HCT116 (cell line): ENCODE measurements around the gene CLPTM1L. TPM values are rescaled to one million over a fixed set of nuclear protein-coding genes. Genes with fewer than 3 reads are reported as not detected.

Experiments
- ATAC-seq: fragments of 200-7000 bp; cut with Tn5 transposase; 2 replicates; pipeline ENCODE4 v1.9.1; 2020; ENCODE audit warnings: mild to moderate bottlenecking, moderate library complexity
- BruUV-seq: library from RNA; stranded (reverse); fragments of 400-500 nt; replicated peaks from 2 replicates; lab custom pipeline; 2021; lab: Mats Ljungman, UMichigan
- CTCF ChIA-PET: fragments of 300-600 bp; sonication (Branson Sonifier 250); formaldehyde crosslinking; loops from one replicate; lab custom pipeline; 2021; ENCODE audit warnings: antibody characterized with exemption; lab: Charles Lee
- POLR2A ChIA-PET: fragments of 300-600, 350-600 bp; sonication (Branson Sonifier 250); formaldehyde crosslinking; loops from one replicate; lab custom pipeline; 2021; ENCODE audit warnings: antibody characterized with exemption; lab: Charles Lee
- RAD21 ChIA-PET, 2 experiments: fragments of 300-600 bp; sonication (Branson Sonifier 250); formaldehyde crosslinking; loops; one replicate each; lab custom pipeline; 2023; ENCODE audit warnings: low total read pairs in 2 of 2; ENCODE audit not compliant: uncharacterized antibody in 2 of 2, unreplicated experiment in 2 of 2, low non-redundant PET in 1 of 2; lab: Charles Lee
- DNase-seq: peaks from one replicate; pipeline ENCODE4 v3.0.0-alpha.2; 2010; ENCODE audit warnings: low read depth, low spot score
- H2AFZ ChIP-seq: fragments of 200-600 bp; shearing (Covaris generic), sonication (generic); 2 replicates; pipeline ENCODE4 v1.6.1; 2017; ENCODE audit warnings: low read depth, mixed run types, mixed read lengths, antibody characterized with exemption, low read length; ENCODE audit not compliant: poor library complexity, severe bottlenecking
- H3K27ac ChIP-seq: 2 replicates; pipeline ENCODE4 v1.5.1; 2012; ENCODE audit warnings: low read depth, low read length
- H3K27me3 ChIP-seq: fragments of 200-600 bp; sonication (generic); 2 replicates; pipeline ENCODE4 v1.6.1; 2016; ENCODE audit warnings: mixed run types, low read length, mixed read lengths; ENCODE audit not compliant: insufficient read depth
- H3K36me3 ChIP-seq, 2 experiments: fragments of 200-500 bp in 1 of 2; fragments of 200-600 bp in 1 of 2; sonication (Bioruptor generic) in 1 of 2; sonication (generic) in 1 of 2; 2 replicates each; pipeline versions ENCODE4 v1.5.1 to v1.6.1; 2014 to 2016; ENCODE audit warnings: low read length in 2 of 2, inconsistent platforms in 1 of 2, mixed read lengths in 1 of 2, mixed run types in 1 of 2; ENCODE audit not compliant: insufficient read depth in 2 of 2, control insufficient read depth in 1 of 2
- H3K4me1 ChIP-seq, 2 experiments: fragments of 200-600 bp in 1 of 2; sonication (generic) in 1 of 2; 2 replicates each; pipeline versions ENCODE4 v1.5.1 to v1.6.1; 2012 to 2017; ENCODE audit warnings: low read length in 2 of 2, inconsistent platforms in 1 of 2, mild to moderate bottlenecking in 1 of 2, mixed read lengths in 1 of 2, mixed run types in 1 of 2, moderate library complexity in 1 of 2; ENCODE audit not compliant: insufficient read depth in 2 of 2, control insufficient read depth in 1 of 2
- H3K4me2 ChIP-seq: fragments of 200-600 bp; sonication (generic); 2 replicates; pipeline ENCODE4 v1.6.1; 2017; ENCODE audit warnings: mixed run types, low read length, mixed read lengths
- H3K4me3 ChIP-seq, 2 experiments: fragments of 200-600 bp in 1 of 2; sonication (generic) in 1 of 2; replicated peaks in 1 of 2; 2 replicates each; pipeline ENCODE4 v1.5.1; 2011 to 2016; ENCODE audit warnings: low read length in 2 of 2, control low read depth in 1 of 2, low read depth in 1 of 2, mild to moderate bottlenecking in 1 of 2, mixed read lengths in 1 of 2, mixed run types in 1 of 2
- H3K79me2 ChIP-seq: fragments of 200-600 bp; sonication (generic); 2 replicates; pipeline ENCODE4 v1.6.1; 2017; ENCODE audit warnings: mild to moderate bottlenecking, mixed run types, low read length, moderate library complexity, mixed read lengths; ENCODE audit not compliant: insufficient read depth
- H3K9ac ChIP-seq: fragments of 200-600 bp; sonication (generic); 2 replicates; pipeline ENCODE4 v1.6.1; 2016; ENCODE audit warnings: low read length, mixed read lengths
- H3K9me2 ChIP-seq: fragments of 200-600 bp; sonication (generic), shearing (Covaris generic); 2 replicates; pipeline ENCODE4 v1.6.1; 2017; ENCODE audit warnings: mixed run types, mild to moderate bottlenecking, moderate library complexity; ENCODE audit not compliant: insufficient read depth
- H3K9me3 ChIP-seq, 2 experiments: fragments of 200-500 bp in 1 of 2; fragments of 200-600 bp in 1 of 2; sonication (Bioruptor generic) in 1 of 2; sonication (generic) in 1 of 2; 2 replicates each; pipeline ENCODE4 v1.6.1; 2014 to 2017; ENCODE audit warnings: low read length in 2 of 2, mixed read lengths in 2 of 2, inconsistent platforms in 1 of 2, low read depth in 1 of 2, mild to moderate bottlenecking in 1 of 2, mixed run types in 1 of 2, moderate library complexity in 1 of 2; ENCODE audit not compliant: control insufficient read depth in 1 of 2, insufficient read depth in 1 of 2
- H4K20me1 ChIP-seq: fragments of 200-600 bp; sonication (generic), shearing (Covaris generic); 2 replicates; pipeline ENCODE4 v1.6.1; 2017; ENCODE audit warnings: mixed run types, mild to moderate bottlenecking, moderate library complexity; ENCODE audit not compliant: insufficient read depth
- CBX3 ChIP-seq: IDR thresholded peaks from 2 replicates; pipeline ENCODE4 v1.6.1; 2012; ENCODE audit warnings: low read depth
- CEBPB ChIP-seq: IDR thresholded peaks from 2 replicates; pipeline ENCODE4 v1.6.1; 2012; ENCODE audit warnings: low read depth
- CTCF ChIP-seq, 3 experiments: fragments of 200-600 bp in 1 of 3; sonication (generic) in 1 of 3; IDR thresholded peaks in 2 of 3; conservative IDR thresholded peaks in 1 of 3; 2 replicates each; pipeline ENCODE4 v1.5.1; 2012 to 2017; ENCODE audit warnings: low read depth in 2 of 3, low read length in 2 of 3, antibody characterized with exemption in 1 of 3, borderline replicate concordance in 1 of 3, control low read depth in 1 of 3, mild to moderate bottlenecking in 1 of 3, mixed read lengths in 1 of 3, mixed run types in 1 of 3, moderate library complexity in 1 of 3; ENCODE audit not compliant: insufficient read depth in 1 of 3
- EGR1 ChIP-seq: IDR thresholded peaks from 2 replicates; pipeline ENCODE4 v1.6.1; 2012; ENCODE audit warnings: low read depth
- EZH2 ChIP-seq: fragments of 200-600 bp; sonication (generic); IDR thresholded peaks from 2 replicates; pipeline ENCODE4 v1.6.1; 2017; ENCODE audit warnings: antibody characterized with exemption, mixed run types
- EZH2phosphoT487 ChIP-seq: fragments of 200-600 bp; IDR thresholded peaks from 2 replicates; pipeline ENCODE4 v1.6.1; 2018; ENCODE audit warnings: antibody characterized with exemption, borderline replicate concordance
- FOSL1 ChIP-seq: IDR thresholded peaks from 2 replicates; pipeline ENCODE4 v1.6.1; 2012; ENCODE audit warnings: low read depth
- JUND ChIP-seq: IDR thresholded peaks from 2 replicates; pipeline ENCODE4 v1.6.1; 2012
- MAX ChIP-seq: IDR thresholded peaks from 2 replicates; pipeline ENCODE4 v1.6.1; 2012
- POLR2AphosphoS5 ChIP-seq: IDR thresholded peaks from 2 replicates; pipeline ENCODE4 v1.6.1; 2011; ENCODE audit warnings: mild to moderate bottlenecking, low read depth, low read length, moderate library complexity
- RAD21 ChIP-seq: IDR thresholded peaks from 2 replicates; pipeline ENCODE4 v1.6.1; 2012; ENCODE audit warnings: low read depth, mild to moderate bottlenecking
- REST ChIP-seq: IDR thresholded peaks from 2 replicates; pipeline ENCODE4 v1.6.1; 2012; ENCODE audit warnings: low read depth
- SIN3A ChIP-seq: IDR thresholded peaks from 2 replicates; pipeline ENCODE4 v1.6.1; 2012; ENCODE audit warnings: low read depth
- SP1 ChIP-seq: IDR thresholded peaks from 2 replicates; pipeline ENCODE4 v1.6.1; 2012; ENCODE audit warnings: low read depth
- SRF ChIP-seq: IDR thresholded peaks from 2 replicates; pipeline ENCODE4 v1.6.1; 2012; ENCODE audit warnings: low read depth
- TCF7L2 ChIP-seq: IDR thresholded peaks from 2 replicates; pipeline ENCODE4 v1.7.0; 2011; ENCODE audit warnings: borderline replicate concordance, inconsistent platforms; ENCODE audit not compliant: insufficient read depth, insufficient read length; ENCODE audit errors: extremely low read depth
- intact Hi-C: fragments of 100-400 bp; cut with micrococcal nuclease; formaldehyde crosslinking; loops from 2 replicates; pipeline ENCODE4 v1.10.0; 2022
- total RNA-seq: library from RNA; stranded (reverse); gene quantifications from one replicate; pipeline ENCODE4 v1.2.1, GENCODE V29; 2021; ENCODE audit not compliant: unreplicated experiment
- TF ChIP-seq, protein P1 (sequence below): IDR thresholded peaks from 2 replicates; pipeline ENCODE4 v1.6.1; 2012
- TF ChIP-seq, protein P2 (sequence below): IDR thresholded peaks from 2 replicates; pipeline ENCODE4 v1.6.1; 2011; ENCODE audit warnings: mild to moderate bottlenecking, low read length, moderate library complexity; ENCODE audit not compliant: insufficient replicate concordance; ENCODE audit errors: extremely low read depth

The CLPTM1L gene
- total RNA-seq, 1 experiment from 2014 or later, result 98.4 TPM

- ChIA-PET CTCF (no interaction called here), POLR2A (no interaction called here), RAD21 (no interaction called here)
- no peaks in the 10 kb centered on the region for H3K9me2 ChIP-seq
- H3K27me3 ChIP-seq, result peaks cover 17% of the 10 kb centered on the region; the same call in 1 of the 2 replicates
- DNase-seq, result no peak
- H3K9me3 ChIP-seq, result no peaks in the 10 kb centered on the region
- H2AFZ ChIP-seq, result no peak overlapping the region
- TF ChIP-seq CTCF (IDR thresholded peaks at IDR 0.05 in 2 of 3, conservative IDR thresholded peaks at IDR 0.05 in 1 of 3; ENCODE audit: borderline replicate concordance in 1 of 3, insufficient read depth in 1 of 3, low read depth in 2 of 3, low read length in 2 of 3) (no peak), EZH2phosphoT487 (no peak), EZH2 (no peak), RAD21 (no peak), SIN3A (no peak), REST (no peak), TCF7L2 (no peak), JUND (no peak), FOSL1 (no peak), EGR1 (no peak), CBX3 (no peak), CEBPB (no peak), SP1 (no peak), MAX (no peak), SRF (no peak), POLR2AphosphoS5 (no peak)
- TF ChIP-seq, protein P1, sequence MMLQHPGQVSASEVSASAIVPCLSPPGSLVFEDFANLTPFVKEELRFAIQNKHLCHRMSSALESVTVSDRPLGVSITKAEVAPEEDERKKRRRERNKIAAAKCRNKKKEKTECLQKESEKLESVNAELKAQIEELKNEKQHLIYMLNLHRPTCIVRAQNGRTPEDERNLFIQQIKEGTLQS, result no peak
- TF ChIP-seq, protein P2, sequence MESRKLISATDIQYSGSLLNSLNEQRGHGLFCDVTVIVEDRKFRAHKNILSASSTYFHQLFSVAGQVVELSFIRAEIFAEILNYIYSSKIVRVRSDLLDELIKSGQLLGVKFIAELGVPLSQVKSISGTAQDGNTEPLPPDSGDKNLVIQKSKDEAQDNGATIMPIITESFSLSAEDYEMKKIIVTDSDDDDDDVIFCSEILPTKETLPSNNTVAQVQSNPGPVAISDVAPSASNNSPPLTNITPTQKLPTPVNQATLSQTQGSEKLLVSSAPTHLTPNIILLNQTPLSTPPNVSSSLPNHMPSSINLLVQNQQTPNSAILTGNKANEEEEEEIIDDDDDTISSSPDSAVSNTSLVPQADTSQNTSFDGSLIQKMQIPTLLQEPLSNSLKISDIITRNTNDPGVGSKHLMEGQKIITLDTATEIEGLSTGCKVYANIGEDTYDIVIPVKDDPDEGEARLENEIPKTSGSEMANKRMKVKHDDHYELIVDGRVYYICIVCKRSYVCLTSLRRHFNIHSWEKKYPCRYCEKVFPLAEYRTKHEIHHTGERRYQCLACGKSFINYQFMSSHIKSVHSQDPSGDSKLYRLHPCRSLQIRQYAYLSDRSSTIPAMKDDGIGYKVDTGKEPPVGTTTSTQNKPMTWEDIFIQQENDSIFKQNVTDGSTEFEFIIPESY, result no peak
- H3K9ac ChIP-seq, result no peak overlapping the region
- H3K4me3 ChIP-seq, result no peak overlapping the region
- H3K27ac ChIP-seq, result no peak overlapping the region
- intact Hi-C loops, result no loop called here
- BruUV-seq, result no TSS peak
- no peak for ATAC-seq
- no peaks in the 10 kb centered on the region for H4K20me1 ChIP-seq
- H3K79me2 ChIP-seq, result no peaks in the 10 kb centered on the region
- no peaks in the 10 kb centered on the region for H3K36me3 ChIP-seq
- no peaks in the 10 kb centered on the region for H3K4me1 ChIP-seq
- no peak overlapping the region for H3K4me2 ChIP-seq
Measured at GRCh38 chr5:1358726-1359025, 13.8 kb upstream of the CLPTM1L start.
